HT-29 (cell line): ENCODE results near the gene CDKL2. TPM values are rescaled to one million over a fixed set of nuclear protein-coding genes. Genes with fewer than 3 reads are reported as not detected.

Experiments used
- DNase-seq: peaks from one replicate; pipeline ENCODE4 v3.0.0-alpha.2; 2015; ENCODE audit warnings: low spot score
- total RNA-seq: library from RNA; depleted of rRNA; stranded (reverse); fragments of >200 nt; shearing (Covaris generic); gene quantifications from 2 replicates; pipeline ENCODE4 v1.2.3, GENCODE V29; 2014

The CDKL2 gene
- total RNA-seq, 1 experiment from 2014 or later = not detected

DNA sequence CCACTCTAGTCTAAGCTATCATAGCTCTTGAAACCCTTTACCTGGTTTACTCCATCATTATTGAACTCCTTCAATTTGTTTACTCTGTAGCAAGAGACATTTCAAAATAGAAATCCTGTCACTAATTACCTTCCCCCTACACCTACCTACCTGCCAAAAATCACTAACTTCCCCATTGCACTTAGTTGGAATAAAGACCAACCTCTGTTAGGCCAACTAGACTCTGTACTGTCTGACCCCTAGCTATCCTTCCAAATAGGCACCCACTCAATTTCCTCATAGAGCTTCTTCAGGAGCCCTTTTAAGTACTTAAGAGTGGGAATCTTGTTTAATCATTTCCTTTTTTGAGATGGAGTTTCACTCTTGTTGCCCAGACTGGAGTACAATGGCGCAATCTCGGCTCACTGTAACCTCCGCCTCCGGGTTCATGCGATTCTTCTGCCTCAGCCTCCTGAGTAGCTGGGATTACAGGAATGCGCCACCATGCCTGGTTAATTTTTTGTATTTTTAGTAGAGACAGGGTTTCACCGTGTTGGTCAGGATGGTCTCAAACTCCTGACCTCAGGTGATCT is 8.9 kb upstream of the CDKL2 start:
- DNase-seq = no peak

DNA sequence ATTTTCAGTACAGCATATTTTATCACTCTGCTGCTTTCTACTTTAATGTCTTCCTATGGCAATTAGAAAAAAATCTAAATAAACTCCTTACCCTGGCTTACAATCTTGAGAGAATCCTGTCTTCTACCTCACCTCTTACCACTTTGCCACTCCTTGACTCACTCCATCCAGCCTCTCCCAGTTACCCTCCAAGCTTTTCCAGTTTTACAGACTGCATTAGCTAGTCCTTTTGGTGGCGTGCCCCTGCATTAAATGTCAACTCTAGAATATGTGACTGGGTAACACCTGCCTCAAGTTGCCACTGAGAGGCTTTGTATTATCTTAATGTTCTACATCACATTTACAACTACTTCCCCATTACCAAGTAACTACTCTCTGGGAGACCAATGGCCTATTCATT is 7.5 kb upstream of the CDKL2 start:
- DNase-seq = no peak

- DNase-seq = no peak
Observed at GRCh38 chr4:75637176-75637575, 6.8 kb upstream of the CDKL2 start.

GRCh38 chr4:75634951-75635350 is 4.6 kb upstream of the CDKL2 start:
- no peak for DNase-seq

- no peak for DNase-seq
Observed at GRCh38 chr4:75634281-75634680, 4.0 kb upstream of the CDKL2 start.

DNA sequence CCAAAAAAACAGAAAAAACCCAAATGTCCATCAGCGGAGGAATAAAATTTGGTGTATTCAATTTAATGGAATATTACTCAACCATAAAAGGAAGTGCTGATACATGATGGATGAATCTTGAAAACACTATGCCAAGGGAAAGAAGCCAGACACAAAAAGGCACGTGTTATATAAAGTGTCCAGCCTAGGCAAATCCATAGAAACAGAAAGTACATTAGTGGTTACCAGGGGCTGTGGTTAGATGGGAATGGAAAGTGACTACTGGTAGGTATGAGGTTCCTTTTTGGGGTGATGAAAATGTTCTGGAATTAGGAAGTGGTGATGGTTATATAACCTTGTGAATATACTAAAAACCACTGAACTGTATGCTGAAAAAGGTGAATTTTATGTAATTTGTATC is 3.5 kb upstream of the CDKL2 start:
- no peak for DNase-seq

- no peak for DNase-seq
Observed at GRCh38 chr4:75630937-75631329, 605 bp upstream of the CDKL2 start.

DNA sequence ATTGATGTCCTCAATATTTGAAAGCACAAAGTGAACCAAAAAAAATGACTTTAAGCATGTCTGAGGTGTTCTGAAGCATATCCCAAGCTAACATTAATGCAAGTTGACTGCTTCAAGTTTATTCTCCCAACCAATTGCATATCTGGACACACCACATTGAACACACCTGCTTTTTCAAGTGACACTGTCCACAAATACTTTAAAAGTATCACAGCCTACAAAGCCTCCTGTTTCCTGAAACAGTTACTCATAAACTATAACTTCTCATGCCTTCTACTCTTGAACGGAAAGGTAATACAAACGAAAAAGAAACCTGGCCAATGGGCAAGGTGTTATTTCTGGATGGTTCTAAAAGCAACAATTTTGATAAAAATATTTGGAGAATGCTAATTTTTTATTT is 1.1 kb downstream of the CDKL2 start:
- DNase-seq = no peak

GRCh38 chr4:75623026-75623425 is 7.3 kb downstream of the CDKL2 start:
- no peak for DNase-seq

- no peak for DNase-seq
Observed at GRCh38 chr4:75621715-75622114, 8.6 kb downstream of the CDKL2 start.

- no peak for DNase-seq
Observed at GRCh38 chr4:75612306-75612705, 18.0 kb downstream of the CDKL2 start.

GRCh38 chr4:75605928-75606327 is 24.4 kb downstream of the CDKL2 start:
- no peak for DNase-seq

DNA sequence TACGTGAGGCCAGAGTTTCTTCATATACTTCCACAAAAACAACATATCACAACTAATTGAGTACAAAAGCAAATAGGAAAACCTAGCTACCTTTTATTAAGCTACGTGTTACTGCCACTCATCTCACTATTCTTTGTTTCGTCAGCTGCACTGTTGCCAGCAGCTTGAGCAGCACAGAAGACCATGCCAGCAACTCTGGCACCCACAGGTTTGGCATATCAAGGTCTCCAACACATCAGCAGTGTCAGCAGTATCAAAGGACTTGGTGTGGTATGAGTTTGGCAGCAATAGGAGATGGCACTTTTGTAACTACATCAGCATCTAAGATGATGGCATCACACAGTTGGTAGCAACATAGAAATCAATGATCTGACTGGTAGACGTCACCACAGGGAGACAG is 30.7 kb downstream of the CDKL2 start:
- DNase-seq = no peak

DNA sequence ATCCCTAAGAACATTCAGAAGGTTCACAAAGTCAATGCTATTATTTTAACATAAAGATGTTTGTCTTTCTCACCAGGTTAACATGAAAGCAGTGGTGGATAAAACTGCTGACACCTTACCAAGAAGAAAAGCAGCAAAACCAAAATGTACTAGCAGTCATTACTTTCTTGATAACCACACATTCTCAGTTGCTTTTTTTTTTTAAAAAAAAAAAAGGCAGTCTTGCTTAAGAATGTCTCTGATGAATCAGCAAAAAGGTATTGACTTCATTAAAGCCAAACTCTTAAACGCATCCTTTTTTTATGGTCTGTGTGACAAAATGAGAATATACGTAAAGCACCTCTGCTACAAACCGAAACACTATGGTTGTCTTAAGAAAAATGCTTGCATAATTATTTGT is 31.9 kb downstream of the CDKL2 start:
- DNase-seq = no peak

GRCh38 chr4:75596061-75596460 is 34.3 kb downstream of the CDKL2 start:
- DNase-seq = no peak

GRCh38 chr4:75593393-75593792 is 36.9 kb downstream of the CDKL2 start:
- no peak for DNase-seq

DNA sequence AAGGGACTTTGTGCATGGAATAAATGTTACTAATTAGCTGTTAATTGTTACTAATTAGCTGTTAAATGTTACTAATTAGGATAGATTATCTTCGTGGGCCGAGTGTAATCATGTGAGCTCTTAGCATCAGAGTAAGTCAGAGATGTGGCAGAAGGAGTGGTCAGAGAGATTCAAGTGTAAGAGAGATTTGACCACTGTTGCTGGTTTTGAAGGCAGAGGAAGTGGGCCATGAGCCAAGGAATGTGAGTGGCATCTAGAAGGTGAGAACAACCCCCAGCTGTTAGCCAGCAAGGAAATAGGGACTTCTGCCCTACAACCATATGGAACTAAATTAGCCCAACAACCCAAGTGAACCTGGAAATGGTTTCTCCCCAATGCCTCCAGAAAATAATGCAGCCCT is 46.3 kb downstream of the CDKL2 start:
- no peak for DNase-seq

DNA sequence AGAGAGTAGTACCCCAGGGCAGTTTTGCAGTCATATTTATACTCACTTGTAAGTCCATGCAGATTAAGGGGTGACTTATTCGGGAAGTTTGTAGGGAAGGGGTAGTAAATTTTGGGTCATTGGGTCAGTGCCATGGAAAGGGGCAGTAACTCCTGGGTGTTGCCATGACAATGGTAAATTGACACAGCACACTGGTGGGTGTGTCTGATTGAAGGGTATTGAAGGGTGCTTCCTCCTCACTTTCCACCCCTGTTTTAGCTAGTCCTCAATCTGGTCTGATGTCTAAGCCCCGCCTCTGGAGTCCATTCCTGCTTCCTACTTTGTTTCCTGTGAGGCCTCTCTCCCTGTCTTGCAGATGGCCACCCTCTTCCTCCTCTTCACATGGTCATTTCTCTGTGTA is 62.6 kb downstream of the CDKL2 start:
- no peak for DNase-seq

DNA sequence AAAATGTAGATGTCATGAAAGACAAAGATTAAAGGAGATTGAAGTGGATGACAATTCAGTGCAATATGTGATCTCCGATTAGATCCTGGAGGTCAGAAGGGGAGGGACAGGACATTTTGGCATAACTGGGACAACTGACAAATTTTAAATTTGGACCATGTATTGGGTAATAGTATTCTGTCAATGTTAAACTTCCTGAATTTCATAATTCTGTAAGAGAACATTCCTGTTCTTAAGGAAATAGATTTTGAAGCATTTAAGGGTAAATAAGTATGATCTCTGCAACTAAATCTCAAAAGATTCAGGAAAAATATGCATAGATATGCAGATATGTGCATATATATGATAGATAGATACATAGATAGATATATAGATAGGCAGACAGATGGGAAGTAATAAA is 63.4 kb downstream of the CDKL2 start:
- DNase-seq = no peak

GRCh38 chr4:75565481-75565880 is 64.8 kb downstream of the CDKL2 start:
- DNase-seq = no peak

GRCh38 chr4:75564023-75564422 is 66.3 kb downstream of the CDKL2 start:
- no peak for DNase-seq

DNA sequence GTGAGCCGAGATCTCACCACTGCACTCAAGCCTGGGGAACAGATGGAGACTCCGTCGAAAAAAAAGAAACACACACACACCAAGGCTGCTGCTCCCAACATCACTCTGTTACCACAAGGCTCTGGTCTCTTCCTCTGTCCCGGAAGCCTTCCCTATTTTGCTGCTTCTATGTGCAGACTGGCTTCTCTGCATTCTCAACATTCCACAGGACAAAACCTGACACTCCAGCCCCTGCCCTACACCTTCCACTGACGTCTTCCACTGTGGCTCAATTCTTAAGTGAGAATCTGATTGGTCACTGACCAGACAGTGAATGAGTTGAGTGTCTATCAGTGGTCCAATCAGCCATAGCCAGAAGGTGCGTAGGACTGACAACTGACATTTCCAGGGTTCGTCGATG is 68.5 kb downstream of the CDKL2 start:
- DNase-seq = peak; percentile 22

GRCh38 chr4:75557696-75558095 is 72.6 kb downstream of the CDKL2 start:
- no peak for DNase-seq
